H9 (cell line): ENCODE measurements around the gene RAI14. TPM values are rescaled to one million over a fixed set of nuclear protein-coding genes. Genes with fewer than 3 reads are reported as not detected.

Source experiments
- DNase-seq: peaks from one replicate; pipeline ENCODE4 v3.0.0-alpha.2; 2017
- H2AFZ ChIP-seq: one replicate; pipeline ENCODE4 v1.6.1; 2013; ENCODE audit warnings: mild to moderate bottlenecking, low read length, control low read depth, moderate library complexity
- H2AK5ac ChIP-seq: 2 replicates; pipeline ENCODE4 v1.6.1; 2013; ENCODE audit warnings: low read length, control low read depth, mixed read lengths; ENCODE audit not compliant: insufficient read length
- H2BK120ac ChIP-seq: one replicate; pipeline ENCODE4 v1.6.1; 2013; ENCODE audit warnings: low read depth, mild to moderate bottlenecking, low read length, control low read depth, inconsistent platforms; ENCODE audit not compliant: poor library complexity, severe bottlenecking
- H2BK12ac ChIP-seq: 2 replicates; pipeline ENCODE4 v1.6.1; 2013; ENCODE audit warnings: low read length, control low read depth, mixed read lengths, low read depth; ENCODE audit not compliant: insufficient read length
- H2BK15ac ChIP-seq: 2 replicates; pipeline ENCODE4 v1.6.1; 2013; ENCODE audit warnings: low read depth, low read length, control low read depth
- H2BK20ac ChIP-seq: one replicate; pipeline ENCODE4 v1.6.1; 2013; ENCODE audit warnings: low read depth, mild to moderate bottlenecking, low read length, control low read depth, inconsistent platforms; ENCODE audit not compliant: poor library complexity, severe bottlenecking
- H2BK5ac ChIP-seq: 2 replicates; pipeline ENCODE4 v1.6.1; 2013; ENCODE audit warnings: low read length, control low read depth, mixed read lengths; ENCODE audit not compliant: insufficient read length
- H3K14ac ChIP-seq: 2 replicates; pipeline ENCODE4 v1.6.1; 2013; ENCODE audit warnings: low read length, control low read depth; ENCODE audit not compliant: insufficient read depth
- H3K18ac ChIP-seq: 2 replicates; pipeline ENCODE4 v1.6.1; 2013; ENCODE audit warnings: low read depth, mild to moderate bottlenecking, mixed read lengths, low read length, control low read depth; ENCODE audit not compliant: insufficient read length
- H3K23ac ChIP-seq: 2 replicates; pipeline ENCODE4 v1.6.1; 2013; ENCODE audit warnings: low read length, control low read depth, mixed read lengths, low read depth; ENCODE audit not compliant: insufficient read length
- H3K23me2 ChIP-seq: 2 replicates; pipeline ENCODE4 v1.6.1; 2013; ENCODE audit warnings: low read depth, mild to moderate bottlenecking, mixed read lengths, low read length, control low read depth; ENCODE audit not compliant: insufficient read length, poor library complexity, severe bottlenecking
- H3K27ac ChIP-seq: 2 replicates; pipeline ENCODE4 v1.5.1; 2013; ENCODE audit warnings: low read length, control low read depth, mixed read lengths, low read depth; ENCODE audit not compliant: insufficient read length
- H3K27me3 ChIP-seq: 2 replicates; pipeline ENCODE4 v1.6.1; 2013; ENCODE audit warnings: low read length, control low read depth, inconsistent platforms; ENCODE audit not compliant: insufficient read depth
- H3K4ac ChIP-seq: 2 replicates; pipeline ENCODE4 v1.6.1; 2013; ENCODE audit warnings: low read depth, mild to moderate bottlenecking, control low read depth, inconsistent platforms, low read length, moderate library complexity
- H3K4me1 ChIP-seq: 2 replicates; pipeline ENCODE4 v1.6.1; 2013; ENCODE audit warnings: low read length, control low read depth, inconsistent platforms; ENCODE audit not compliant: insufficient read depth
- H3K4me2 ChIP-seq: 2 replicates; pipeline ENCODE4 v1.6.1; 2013; ENCODE audit warnings: low read length, control low read depth, mixed read lengths; ENCODE audit not compliant: insufficient read length, insufficient read depth
- H3K56ac ChIP-seq: 2 replicates; pipeline ENCODE4 v1.6.1; 2013; ENCODE audit warnings: low read depth, mild to moderate bottlenecking, mixed read lengths, low read length, control low read depth; ENCODE audit not compliant: insufficient read length
- H3K79me1 ChIP-seq: 2 replicates; pipeline ENCODE4 v1.6.1; 2013; ENCODE audit warnings: low read depth, mild to moderate bottlenecking, moderate library complexity, low read length, control low read depth, inconsistent platforms; ENCODE audit not compliant: insufficient read depth, poor library complexity, severe bottlenecking
- H3K79me2 ChIP-seq: 2 replicates; pipeline ENCODE4 v1.6.1; 2013; ENCODE audit warnings: low read length, control low read depth, inconsistent platforms; ENCODE audit not compliant: insufficient read depth
- H3K9ac ChIP-seq: 2 replicates; pipeline ENCODE4 v1.6.1; 2013; ENCODE audit warnings: low read length, control low read depth, mixed read lengths; ENCODE audit not compliant: insufficient read length; ENCODE audit errors: extremely low read depth
- H3K9me3 ChIP-seq: one replicate; pipeline ENCODE4 v1.6.1; 2013; ENCODE audit warnings: low read depth, low read length, inconsistent platforms; ENCODE audit not compliant: control insufficient read depth
- H3T11ph ChIP-seq: one replicate; pipeline ENCODE4 v1.6.1; 2013; ENCODE audit warnings: mild to moderate bottlenecking, low read length, control low read depth, inconsistent platforms
- H4K20me1 ChIP-seq: one replicate; pipeline ENCODE4 v1.6.1; 2013; ENCODE audit not compliant: control insufficient read depth, insufficient read length, insufficient read depth
- H4K5ac ChIP-seq: 2 replicates; pipeline ENCODE4 v1.6.1; 2013; ENCODE audit warnings: low read depth, mild to moderate bottlenecking, mixed read lengths, low read length, control low read depth; ENCODE audit not compliant: insufficient read length
- H4K8ac ChIP-seq: replicated peaks from 2 replicates; pipeline ENCODE4 v1.6.1; 2013; ENCODE audit warnings: low read length, control low read depth, mixed read lengths, low read depth; ENCODE audit not compliant: insufficient read length
- H4K91ac ChIP-seq: 2 replicates; pipeline ENCODE4 v1.6.1; 2013; ENCODE audit warnings: low read depth, mild to moderate bottlenecking, moderate library complexity, mixed read lengths, low read length, control low read depth; ENCODE audit not compliant: insufficient read length
- H3K27ac Mint-ChIP-seq, 3 experiments: 2 replicates in 2 of 3; 3 replicates in 1 of 3; pipeline ENCODE4 v1.8.0; 2020 to 2021; ENCODE audit warnings: mixed read lengths in 3 of 3, mild to moderate bottlenecking in 1 of 3, moderate library complexity in 1 of 3
- H3K27me3 Mint-ChIP-seq: 2 replicates; pipeline ENCODE4 v1.8.0; 2021; ENCODE audit warnings: low read depth, mild to moderate bottlenecking, moderate library complexity, mixed read lengths
- H3K36me3 Mint-ChIP-seq, 3 experiments: 2 replicates in 2 of 3; 3 replicates in 1 of 3; pipeline ENCODE4 v1.8.0; 2020 to 2021; ENCODE audit warnings: low read depth in 3 of 3, mixed read lengths in 3 of 3; ENCODE audit not compliant: insufficient read depth in 1 of 3
- H3K4me1 Mint-ChIP-seq, 2 experiments: 2 replicates each; pipeline ENCODE4 v1.8.0; 2020; ENCODE audit warnings: mixed read lengths in 2 of 2
- H3K4me3 Mint-ChIP-seq, 2 experiments: 2 replicates in 1 of 2; 3 replicates in 1 of 2; pipeline ENCODE4 v1.8.0; 2020 to 2021; ENCODE audit warnings: mild to moderate bottlenecking in 2 of 2, mixed read lengths in 2 of 2, moderate library complexity in 1 of 2
- H3K9me3 Mint-ChIP-seq, 2 experiments: 2 replicates in 1 of 2; 3 replicates in 1 of 2; pipeline ENCODE4 v1.8.0; 2020; ENCODE audit warnings: mild to moderate bottlenecking in 2 of 2, mixed read lengths in 2 of 2, moderate library complexity in 1 of 2
- CTCF ChIP-seq: fragments of 200-600 bp; sonication (generic); conservative IDR thresholded peaks from 3 replicates; pipeline ENCODE4 v1.8.0; 2021; ENCODE audit warnings: antibody characterized with exemption, mild to moderate bottlenecking
- WGBS: extraction: QIAGEN DNeasy Blood & Tissue Kit; methylation state at CpG from one replicate; pipeline ENCODE4 v1.1.7; 2013; ENCODE audit warnings: missing lambda C conversion rate, low lambda C conversion rate, mixed read lengths; ENCODE audit not compliant: insufficient read length; ENCODE audit errors: extremely low coverage; 5-methylcytosine and 5-hydroxymethylcytosine counted together
- total RNA-seq: library from RNA; stranded (reverse); gene quantifications from 2 replicates; pipeline ENCODE4 v1.2.1, GENCODE V29; 2021

The RAI14 gene
- total RNA-seq, 1 experiment from 2014 or later: 127 TPM

- H3K9ac ChIP-seq: no peak overlapping the region
These were observed 30.7 kb downstream of the RAI14 start for GRCh38 chr5:34686762-34687268.

More at GRCh38 chr5:34686762-34687268, 30.7 kb downstream of the RAI14 start:
- Histone ChIP-seq H3K4ac (no peak overlapping the region), H3K9me3 (no peaks in the 10 kb centered on the region), H2BK12ac (no peak overlapping the region), H3K14ac (no peak overlapping the region), H4K20me1 (no peaks in the 10 kb centered on the region), H3T11ph (no peak overlapping the region), H2AFZ (no peak overlapping the region), H4K5ac (no peak overlapping the region), H3K23ac (no peak overlapping the region), H3K4me1 (peaks cover 15% of the 10 kb centered on the region; the same call in 1 of the 2 replicates), H3K4me2 (no peak overlapping the region), H2BK120ac (no peak overlapping the region), H2BK15ac (no peak overlapping the region), H2BK5ac (no peak overlapping the region), H4K91ac (no peak overlapping the region), H3K23me2 (no peaks in the 10 kb centered on the region), H2AK5ac (no peak overlapping the region), H3K56ac (no peak overlapping the region), H3K27ac (no peak overlapping the region), H3K18ac (no peak overlapping the region), H4K8ac (no peak overlapping the region), H3K79me1 (no peaks in the 10 kb centered on the region), H3K79me2 (peaks cover 27% of the 10 kb centered on the region; the same call in 1 of the 2 replicates), H3K27me3 (no peaks in the 10 kb centered on the region), H2BK20ac (peak overlapping the region; percentile 6)
- no CpG with 5 or more reads among the region's 7 CpGs for WGBS
- DNase-seq: no peak
- Mint-ChIP-seq H3K4me3 (no peak overlapping the region), H3K9me3 (no peaks in the 10 kb centered on the region), H3K27me3 (no peaks in the 10 kb centered on the region), H3K4me1 (peaks cover 53 to 55% of the 10 kb centered on the region in 2 experiments), H3K36me3 (peaks cover 28 to 48% (median 40%) of the 10 kb centered on the region in 3 experiments), H3K27ac (peak overlapping the region; percentile 23 to 96 (median 88); a peak in 6 of 7 replicates)
- TF ChIP-seq CTCF: no peak
